ENCODE data around the gene RPL29.

RPL29 gene

GRCh38 chr3:52004906-52005395 lies 9.3 kb upstream of the RPL29 start:
- no peak for DNase-seq (ENCODE audit: extremely low spot score)
- POLR2A ChIA-PET: interaction anchor here (1.2 kb wide), 1 partner anchor 9 kb away, joined by 3 read pairs; the partner anchor contains the start of gene RPL29
- CTCF ChIA-PET: interaction anchor here (1.0 to 6.4 kb wide), 8 partner anchors 10 to 139 kb away, joined by 3 to 172 read pairs (median 42); partner anchors contain the start of genes DUSP7 and RPL29
- TF ChIP-seq CTCF (IDR thresholded peaks at IDR 0.05; ENCODE audit: control extremely low read depth, extremely low read depth, low read depth, missing control alignments): no peak

GRCh38 chr3:52004163-52004787 lies 8.6 kb upstream of the RPL29 start:
- no peak for DNase-seq (ENCODE audit: extremely low spot score)
- peak; percentile 33 for TF ChIP-seq CTCF (IDR thresholded peaks at IDR 0.05; ENCODE audit: control extremely low read depth, extremely low read depth, low read depth, missing control alignments)
- CTCF ChIA-PET: interaction anchor here (0.8 to 6.4 kb wide), 9 partner anchors 9 to 155 kb away, joined by 3 to 172 read pairs (median 22); partner anchors contain the start of genes DUSP7 and RPL29
- POLR2A ChIA-PET: interaction anchor here (1.2 kb wide), 1 partner anchor 8 kb away, joined by 3 read pairs; the partner anchor contains the start of gene RPL29

GRCh38 chr3:52002748-52003147 lies 7.1 kb upstream of the RPL29 start:
- CTCF ChIA-PET: interaction anchor here (0.7 to 6.4 kb wide), 24 partner anchors 11 to 444 kb away, joined by 3 to 172 read pairs (median 6); partner anchors contain the start of genes ABHD14A, ABHD14B, ACY1 and DUSP7

GRCh38 chr3:52001443-52001974 lies 5.8 kb upstream of the RPL29 start:
- CTCF ChIA-PET: interaction anchor here (0.6 to 6.4 kb wide), 44 partner anchors 9 to 445 kb away, joined by 3 to 172 read pairs (median 5); partner anchors contain the start of genes ABHD14A, ABHD14B, ACY1 and DUSP7

More at GRCh38 chr3:52002748-52003147, 7.1 kb upstream of the RPL29 start:
- POLR2A ChIA-PET: no interaction called here
- no peak for DNase-seq (ENCODE audit: extremely low spot score)
- TF ChIP-seq CTCF (IDR thresholded peaks at IDR 0.05; ENCODE audit: control extremely low read depth, extremely low read depth, low read depth, missing control alignments): no peak

GRCh38 chr3:51999846-52000245 lies 4.2 kb upstream of the RPL29 start:
- no peak for TF ChIP-seq CTCF (IDR thresholded peaks at IDR 0.05; ENCODE audit: control extremely low read depth, extremely low read depth, low read depth, missing control alignments)
- POLR2A ChIA-PET: no interaction called here
- DNase-seq (ENCODE audit: extremely low spot score): no peak
- CTCF ChIA-PET: interaction anchor here (2.1 to 6.4 kb wide), 6 partner anchors 13 to 144 kb away, joined by 9 to 172 read pairs (median 84); partner anchors contain the start of gene DUSP7

More at GRCh38 chr3:52001443-52001974, 5.8 kb upstream of the RPL29 start:
- POLR2A ChIA-PET: interaction anchor here (0.6 to 0.7 kb wide), 2 partner anchors 69 to 247 kb away, joined by 6 read pairs; no protein-coding TSS in a partner anchor
- TF ChIP-seq CTCF (IDR thresholded peaks at IDR 0.05; ENCODE audit: control extremely low read depth, extremely low read depth, low read depth, missing control alignments): peak; percentile 99
- peak; percentile 94 for DNase-seq (ENCODE audit: extremely low spot score)

- CTCF ChIA-PET: interaction anchor here (0.9 to 2.1 kb wide), 10 partner anchors 15 to 156 kb away, joined by 3 to 17 read pairs (median 4); partner anchors contain the start of genes POC1A and RRP9
- no peak for DNase-seq (ENCODE audit: extremely low spot score)
- no peak for TF ChIP-seq CTCF (IDR thresholded peaks at IDR 0.05; ENCODE audit: control extremely low read depth, extremely low read depth, low read depth, missing control alignments)
- POLR2A ChIA-PET: no interaction called here
Measured at GRCh38 chr3:51998774-51999173, 3.1 kb upstream of the RPL29 start.
